HCT116 (cell line): ENCODE measurements around the gene TNFSF8. TPM values are rescaled to one million over a fixed set of nuclear protein-coding genes. Genes with fewer than 3 reads are reported as not detected.

ENCODE experiments used
- ATAC-seq: fragments of 200-7000 bp; cut with Tn5 transposase; 2 replicates; pipeline ENCODE4 v1.9.1; 2020; ENCODE audit warnings: mild to moderate bottlenecking, moderate library complexity
- BruUV-seq: library from RNA; stranded (reverse); fragments of 400-500 nt; replicated peaks from 2 replicates; lab custom pipeline; 2021; lab: Mats Ljungman, UMichigan
- CTCF ChIA-PET: fragments of 300-600 bp; sonication (Branson Sonifier 250); formaldehyde crosslinking; loops from one replicate; lab custom pipeline; 2021; ENCODE audit warnings: antibody characterized with exemption; lab: Charles Lee
- POLR2A ChIA-PET: fragments of 300-600, 350-600 bp; sonication (Branson Sonifier 250); formaldehyde crosslinking; loops from one replicate; lab custom pipeline; 2021; ENCODE audit warnings: antibody characterized with exemption; lab: Charles Lee
- RAD21 ChIA-PET, 2 experiments: fragments of 300-600 bp; sonication (Branson Sonifier 250); formaldehyde crosslinking; loops; one replicate each; lab custom pipeline; 2023; ENCODE audit warnings: low total read pairs in 2 of 2; ENCODE audit not compliant: uncharacterized antibody in 2 of 2, unreplicated experiment in 2 of 2, low non-redundant PET in 1 of 2; lab: Charles Lee
- DNase-seq: peaks from one replicate; pipeline ENCODE4 v3.0.0-alpha.2; 2010; ENCODE audit warnings: low read depth, low spot score
- H2AFZ ChIP-seq: fragments of 200-600 bp; shearing (Covaris generic), sonication (generic); 2 replicates; pipeline ENCODE4 v1.6.1; 2017; ENCODE audit warnings: low read depth, mixed run types, mixed read lengths, antibody characterized with exemption, low read length; ENCODE audit not compliant: poor library complexity, severe bottlenecking
- H3K27ac ChIP-seq: 2 replicates; pipeline ENCODE4 v1.5.1; 2012; ENCODE audit warnings: low read depth, low read length
- H3K27me3 ChIP-seq: fragments of 200-600 bp; sonication (generic); 2 replicates; pipeline ENCODE4 v1.6.1; 2016; ENCODE audit warnings: mixed run types, low read length, mixed read lengths; ENCODE audit not compliant: insufficient read depth
- H3K36me3 ChIP-seq, 2 experiments: fragments of 200-500 bp in 1 of 2; fragments of 200-600 bp in 1 of 2; sonication (Bioruptor generic) in 1 of 2; sonication (generic) in 1 of 2; 2 replicates each; pipeline versions ENCODE4 v1.5.1 to v1.6.1; 2014 to 2016; ENCODE audit warnings: low read length in 2 of 2, inconsistent platforms in 1 of 2, mixed read lengths in 1 of 2, mixed run types in 1 of 2; ENCODE audit not compliant: insufficient read depth in 2 of 2, control insufficient read depth in 1 of 2
- H3K4me1 ChIP-seq, 2 experiments: fragments of 200-600 bp in 1 of 2; sonication (generic) in 1 of 2; 2 replicates each; pipeline versions ENCODE4 v1.5.1 to v1.6.1; 2012 to 2017; ENCODE audit warnings: low read length in 2 of 2, inconsistent platforms in 1 of 2, mild to moderate bottlenecking in 1 of 2, mixed read lengths in 1 of 2, mixed run types in 1 of 2, moderate library complexity in 1 of 2; ENCODE audit not compliant: insufficient read depth in 2 of 2, control insufficient read depth in 1 of 2
- H3K4me2 ChIP-seq: fragments of 200-600 bp; sonication (generic); 2 replicates; pipeline ENCODE4 v1.6.1; 2017; ENCODE audit warnings: mixed run types, low read length, mixed read lengths
- H3K4me3 ChIP-seq, 2 experiments: fragments of 200-600 bp in 1 of 2; sonication (generic) in 1 of 2; replicated peaks in 1 of 2; 2 replicates each; pipeline ENCODE4 v1.5.1; 2011 to 2016; ENCODE audit warnings: low read length in 2 of 2, control low read depth in 1 of 2, low read depth in 1 of 2, mild to moderate bottlenecking in 1 of 2, mixed read lengths in 1 of 2, mixed run types in 1 of 2
- H3K79me2 ChIP-seq: fragments of 200-600 bp; sonication (generic); 2 replicates; pipeline ENCODE4 v1.6.1; 2017; ENCODE audit warnings: mild to moderate bottlenecking, mixed run types, low read length, moderate library complexity, mixed read lengths; ENCODE audit not compliant: insufficient read depth
- H3K9ac ChIP-seq: fragments of 200-600 bp; sonication (generic); 2 replicates; pipeline ENCODE4 v1.6.1; 2016; ENCODE audit warnings: low read length, mixed read lengths
- H3K9me2 ChIP-seq: fragments of 200-600 bp; sonication (generic), shearing (Covaris generic); 2 replicates; pipeline ENCODE4 v1.6.1; 2017; ENCODE audit warnings: mixed run types, mild to moderate bottlenecking, moderate library complexity; ENCODE audit not compliant: insufficient read depth
- H3K9me3 ChIP-seq, 2 experiments: fragments of 200-500 bp in 1 of 2; fragments of 200-600 bp in 1 of 2; sonication (Bioruptor generic) in 1 of 2; sonication (generic) in 1 of 2; 2 replicates each; pipeline ENCODE4 v1.6.1; 2014 to 2017; ENCODE audit warnings: low read length in 2 of 2, mixed read lengths in 2 of 2, inconsistent platforms in 1 of 2, low read depth in 1 of 2, mild to moderate bottlenecking in 1 of 2, mixed run types in 1 of 2, moderate library complexity in 1 of 2; ENCODE audit not compliant: control insufficient read depth in 1 of 2, insufficient read depth in 1 of 2
- H4K20me1 ChIP-seq: fragments of 200-600 bp; sonication (generic), shearing (Covaris generic); 2 replicates; pipeline ENCODE4 v1.6.1; 2017; ENCODE audit warnings: mixed run types, mild to moderate bottlenecking, moderate library complexity; ENCODE audit not compliant: insufficient read depth
- CBX3 ChIP-seq: IDR thresholded peaks from 2 replicates; pipeline ENCODE4 v1.6.1; 2012; ENCODE audit warnings: low read depth
- CEBPB ChIP-seq: IDR thresholded peaks from 2 replicates; pipeline ENCODE4 v1.6.1; 2012; ENCODE audit warnings: low read depth
- EZH2phosphoT487 ChIP-seq: fragments of 200-600 bp; IDR thresholded peaks from 2 replicates; pipeline ENCODE4 v1.6.1; 2018; ENCODE audit warnings: antibody characterized with exemption, borderline replicate concordance
- FOSL1 ChIP-seq: IDR thresholded peaks from 2 replicates; pipeline ENCODE4 v1.6.1; 2012; ENCODE audit warnings: low read depth
- JUND ChIP-seq: IDR thresholded peaks from 2 replicates; pipeline ENCODE4 v1.6.1; 2012
- SIN3A ChIP-seq: IDR thresholded peaks from 2 replicates; pipeline ENCODE4 v1.6.1; 2012; ENCODE audit warnings: low read depth
- SRF ChIP-seq: IDR thresholded peaks from 2 replicates; pipeline ENCODE4 v1.6.1; 2012; ENCODE audit warnings: low read depth
- YY1 ChIP-seq: IDR thresholded peaks from 2 replicates; pipeline ENCODE4 v1.6.1; 2011; ENCODE audit warnings: low read length, low read depth, moderate library complexity, mild to moderate bottlenecking; ENCODE audit not compliant: insufficient replicate concordance; ENCODE audit errors: extremely low read depth
- ZBTB33 ChIP-seq: IDR thresholded peaks from 2 replicates; pipeline ENCODE4 v1.6.1; 2011; ENCODE audit warnings: mild to moderate bottlenecking, low read length, moderate library complexity; ENCODE audit not compliant: insufficient replicate concordance; ENCODE audit errors: extremely low read depth
- ZNF274 ChIP-seq: fragments of 200-500 bp; sonication (Bioruptor generic); IDR thresholded peaks from 2 replicates; pipeline ENCODE4 v1.6.1; 2014; ENCODE audit warnings: mild to moderate bottlenecking, low read depth, low read length, inconsistent platforms
- intact Hi-C: fragments of 100-400 bp; cut with micrococcal nuclease; formaldehyde crosslinking; loops from 2 replicates; pipeline ENCODE4 v1.10.0; 2022
- total RNA-seq: library from RNA; stranded (reverse); gene quantifications from one replicate; pipeline ENCODE4 v1.2.1, GENCODE V29; 2021; ENCODE audit not compliant: unreplicated experiment

TNFSF8 gene
- total RNA-seq, 1 experiment from 2014 or later = not detected

- Histone ChIP-seq H3K27me3 (peaks cover 41% of the 10 kb centered on the region), H3K9me3 (no peaks in the 10 kb centered on the region), H3K4me1 (peaks cover 0 to 3% of the 10 kb centered on the region in 2 experiments; a peak in 1 of 4 replicates), H2AFZ (no peak overlapping the region), H3K27ac (no peak overlapping the region), H3K36me3 (no peaks in the 10 kb centered on the region), H4K20me1 (no peaks in the 10 kb centered on the region), H3K9me2 (no peaks in the 10 kb centered on the region), H3K79me2 (no peaks in the 10 kb centered on the region), H3K4me3 (no peak overlapping the region), H3K4me2 (no peak overlapping the region), H3K9ac (no peak overlapping the region)
- ATAC-seq (no peak), DNase-seq (no peak)
- no TSS peak for BruUV-seq
- CTCF ChIA-PET = interaction anchor here (1.4 kb wide), 1 partner anchor 10 kb away, joined by 6 read pairs; no protein-coding TSS in a partner anchor
- POLR2A ChIA-PET = no interaction called here
- intact Hi-C loops = no loop called here
- TF ChIP-seq CBX3 = no peak
- TF ChIP-seq CEBPB = no peak
- no peak for TF ChIP-seq JUND
- RAD21 ChIA-PET = no interaction called here
Observed at GRCh38 chr9:114896344-114896743, 34.0 kb downstream of the TNFSF8 start.

GRCh38 chr9:114895521-114895991, 34.8 kb downstream of the TNFSF8 start:
- ChIA-PET POLR2A (no interaction called here), CTCF (interaction anchor here (1.4 kb wide), 1 partner anchor 11 kb away, joined by 6 read pairs; no protein-coding TSS in a partner anchor), RAD21 (no interaction called here)
- H3K79me2 ChIP-seq = no peaks in the 10 kb centered on the region
- intact Hi-C loops = no loop called here
- H3K27ac ChIP-seq = no peak overlapping the region
- no peaks in the 10 kb centered on the region for H3K9me2 ChIP-seq
- no peaks in the 10 kb centered on the region for H3K36me3 ChIP-seq
- BruUV-seq = no TSS peak
- H3K4me3 ChIP-seq = no peak overlapping the region
- H2AFZ ChIP-seq = no peak overlapping the region
- peaks cover 33% of the 10 kb centered on the region for H3K27me3 ChIP-seq
- H3K4me1 ChIP-seq = peaks cover 0 to 3% of the 10 kb centered on the region in 2 experiments; a peak in 1 of 4 replicates
- no peak for ATAC-seq
- no peaks in the 10 kb centered on the region for H4K20me1 ChIP-seq
- H3K9me3 ChIP-seq = no peaks in the 10 kb centered on the region
- no peak overlapping the region for H3K4me2 ChIP-seq
- H3K9ac ChIP-seq = no peak overlapping the region
- no peak for DNase-seq
- TF ChIP-seq FOSL1 (no peak), EZH2phosphoT487 (no peak), ZNF274 (no peak), SIN3A (no peak), YY1 (no peak), JUND (no peak), SRF (no peak), ZBTB33 (no peak)
